Nephron (organoid): ENCODE measurements around the gene CEP83.

ENCODE experiments used
- H3K27ac Mint-ChIP-seq, 3 experiments: 2 replicates each; pipeline ENCODE4 v1.8.0; 2020; ENCODE audit warnings: mixed read lengths in 3 of 3, mild to moderate bottlenecking in 2 of 3, moderate library complexity in 1 of 3
- H3K27me3 Mint-ChIP-seq: 2 replicates; pipeline ENCODE4 v1.8.0; 2021; ENCODE audit warnings: low read depth, mild to moderate bottlenecking, moderate library complexity, mixed read lengths
- H3K36me3 Mint-ChIP-seq: 2 replicates; pipeline ENCODE4 v1.8.0; 2020; ENCODE audit warnings: low read depth, mixed read lengths
- H3K4me1 Mint-ChIP-seq: 2 replicates; pipeline ENCODE4 v1.8.0; 2020; ENCODE audit warnings: mixed read lengths
- H3K4me3 Mint-ChIP-seq, 3 experiments: 2 replicates each; pipeline ENCODE4 v1.8.0; 2020; ENCODE audit warnings: mild to moderate bottlenecking in 3 of 3, mixed read lengths in 3 of 3, moderate library complexity in 2 of 3
- H3K9me3 Mint-ChIP-seq: 2 replicates; pipeline ENCODE4 v1.8.0; 2020; ENCODE audit warnings: mixed read lengths
- TF ChIP-seq, protein P1 (sequence below), 3 experiments: fragments of 200-600 bp; sonication (generic); IDR thresholded peaks; one replicate each; pipeline ENCODE4 v1.5.0; 2021; ENCODE audit warnings: antibody characterized with exemption in 3 of 3; ENCODE audit not compliant: unreplicated experiment in 3 of 3

CEP83 gene

DNA sequence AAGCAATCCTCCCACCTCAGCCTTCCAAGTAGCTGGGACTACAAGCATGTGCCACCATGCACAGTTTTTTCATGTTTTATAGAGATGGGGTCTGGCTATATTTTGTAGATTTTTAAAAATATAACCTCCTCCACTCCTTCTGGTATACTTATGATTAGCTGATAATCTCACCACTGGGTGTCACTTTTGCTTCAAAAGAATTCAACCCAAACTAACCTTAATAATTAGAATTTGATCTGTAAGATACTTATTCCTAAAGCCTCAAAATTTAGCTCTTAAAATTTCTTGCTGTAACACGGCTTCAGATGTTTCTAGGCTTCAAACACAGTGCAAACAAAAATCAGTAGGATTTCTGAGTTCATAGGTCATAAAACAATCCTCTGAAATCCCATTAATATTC is 130.3 kb downstream of the CEP83 start:
- H3K4me1 Mint-ChIP-seq = no peaks in the 10 kb centered on the region
- no peak overlapping the region for H3K27ac Mint-ChIP-seq
- peaks cover 50% of the 10 kb centered on the region for H3K36me3 Mint-ChIP-seq
- H3K27me3 Mint-ChIP-seq = no peaks in the 10 kb centered on the region
- no peak overlapping the region for H3K4me3 Mint-ChIP-seq
- TF ChIP-seq, protein P1, sequence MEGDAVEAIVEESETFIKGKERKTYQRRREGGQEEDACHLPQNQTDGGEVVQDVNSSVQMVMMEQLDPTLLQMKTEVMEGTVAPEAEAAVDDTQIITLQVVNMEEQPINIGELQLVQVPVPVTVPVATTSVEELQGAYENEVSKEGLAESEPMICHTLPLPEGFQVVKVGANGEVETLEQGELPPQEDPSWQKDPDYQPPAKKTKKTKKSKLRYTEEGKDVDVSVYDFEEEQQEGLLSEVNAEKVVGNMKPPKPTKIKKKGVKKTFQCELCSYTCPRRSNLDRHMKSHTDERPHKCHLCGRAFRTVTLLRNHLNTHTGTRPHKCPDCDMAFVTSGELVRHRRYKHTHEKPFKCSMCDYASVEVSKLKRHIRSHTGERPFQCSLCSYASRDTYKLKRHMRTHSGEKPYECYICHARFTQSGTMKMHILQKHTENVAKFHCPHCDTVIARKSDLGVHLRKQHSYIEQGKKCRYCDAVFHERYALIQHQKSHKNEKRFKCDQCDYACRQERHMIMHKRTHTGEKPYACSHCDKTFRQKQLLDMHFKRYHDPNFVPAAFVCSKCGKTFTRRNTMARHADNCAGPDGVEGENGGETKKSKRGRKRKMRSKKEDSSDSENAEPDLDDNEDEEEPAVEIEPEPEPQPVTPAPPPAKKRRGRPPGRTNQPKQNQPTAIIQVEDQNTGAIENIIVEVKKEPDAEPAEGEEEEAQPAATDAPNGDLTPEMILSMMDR (IDR thresholded peaks at IDR 0.05; ENCODE audit: unreplicated experiment in 3 of 3) = no peak
- H3K9me3 Mint-ChIP-seq = peaks cover 6% of the 10 kb centered on the region

DNA sequence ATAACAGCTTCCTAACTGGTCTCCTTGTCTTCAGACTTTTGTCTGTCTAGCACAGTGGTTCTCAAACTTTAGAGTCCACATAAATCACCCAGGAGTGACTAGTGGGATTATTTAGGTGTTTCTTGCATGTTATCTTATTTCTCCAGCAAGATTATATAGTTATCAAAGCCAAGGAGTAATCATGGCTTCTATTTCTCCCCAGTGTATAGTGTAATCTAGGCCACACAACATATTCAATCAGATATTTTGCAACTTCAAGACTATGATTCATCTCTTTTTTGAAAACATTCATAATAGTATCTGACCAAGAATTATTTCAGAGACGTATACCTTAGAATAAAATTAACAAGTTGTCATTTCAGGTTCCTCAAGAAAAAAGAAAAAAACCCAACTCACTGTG is 131.9 kb downstream of the CEP83 start:
- H3K27ac Mint-ChIP-seq = no peak overlapping the region
- H3K4me1 Mint-ChIP-seq = no peaks in the 10 kb centered on the region
- TF ChIP-seq, protein P1 (IDR thresholded peaks at IDR 0.05; ENCODE audit: unreplicated experiment in 3 of 3) = no peak
- H3K9me3 Mint-ChIP-seq = peaks cover 11% of the 10 kb centered on the region
- H3K27me3 Mint-ChIP-seq = no peaks in the 10 kb centered on the region
- H3K4me3 Mint-ChIP-seq = no peak overlapping the region
- H3K36me3 Mint-ChIP-seq = peaks cover 65% of the 10 kb centered on the region

DNA sequence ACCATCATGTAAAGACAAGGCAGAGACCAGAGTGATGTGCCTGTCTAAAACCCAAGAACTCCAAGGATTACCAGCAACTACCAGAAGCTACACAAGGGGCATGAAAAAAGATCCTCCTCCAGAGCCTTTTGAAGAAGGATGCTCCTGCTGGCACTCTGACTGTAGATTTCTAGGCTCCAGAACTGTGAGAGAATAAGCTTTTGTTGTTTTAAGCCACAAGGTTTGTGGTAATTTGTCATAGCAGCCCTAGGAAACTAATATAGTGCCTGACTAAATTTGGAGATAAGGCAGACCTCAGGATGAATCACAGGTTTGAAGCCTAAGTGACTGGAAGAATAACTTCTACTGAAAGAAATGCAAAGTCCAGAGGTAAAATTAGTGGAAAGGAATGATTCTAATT is 132.9 kb downstream of the CEP83 start:
- H3K36me3 Mint-ChIP-seq = peaks cover 73% of the 10 kb centered on the region
- peaks cover 12% of the 10 kb centered on the region for H3K9me3 Mint-ChIP-seq
- H3K27me3 Mint-ChIP-seq = no peaks in the 10 kb centered on the region
- TF ChIP-seq, protein P1 (IDR thresholded peaks at IDR 0.05; ENCODE audit: unreplicated experiment in 3 of 3) = no peak
- no peak overlapping the region for H3K27ac Mint-ChIP-seq
- H3K4me3 Mint-ChIP-seq = no peak overlapping the region
- no peaks in the 10 kb centered on the region for H3K4me1 Mint-ChIP-seq

DNA sequence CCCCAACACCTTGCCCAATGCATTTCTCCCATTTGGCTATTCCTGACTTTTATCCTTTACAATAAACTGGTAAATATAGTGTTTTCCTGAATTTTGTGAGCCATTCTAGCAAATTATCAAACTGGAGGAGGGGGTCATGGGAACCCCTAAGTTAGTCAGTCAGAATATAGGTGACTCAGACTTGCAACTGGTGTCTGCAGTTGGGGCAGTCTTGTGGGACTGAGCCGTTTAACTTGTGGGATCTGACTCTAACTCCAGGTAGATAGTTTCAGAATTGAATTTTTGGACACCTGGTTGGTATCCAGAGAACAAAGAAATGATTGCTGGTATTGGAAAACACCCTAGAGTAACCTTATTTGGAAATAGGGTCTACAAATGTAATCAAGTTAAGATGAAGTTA is 133.4 kb downstream of the CEP83 start:
- Mint-ChIP-seq H3K36me3 (peaks cover 75% of the 10 kb centered on the region), H3K4me3 (no peak overlapping the region), H3K9me3 (peaks cover 17% of the 10 kb centered on the region)

DNA sequence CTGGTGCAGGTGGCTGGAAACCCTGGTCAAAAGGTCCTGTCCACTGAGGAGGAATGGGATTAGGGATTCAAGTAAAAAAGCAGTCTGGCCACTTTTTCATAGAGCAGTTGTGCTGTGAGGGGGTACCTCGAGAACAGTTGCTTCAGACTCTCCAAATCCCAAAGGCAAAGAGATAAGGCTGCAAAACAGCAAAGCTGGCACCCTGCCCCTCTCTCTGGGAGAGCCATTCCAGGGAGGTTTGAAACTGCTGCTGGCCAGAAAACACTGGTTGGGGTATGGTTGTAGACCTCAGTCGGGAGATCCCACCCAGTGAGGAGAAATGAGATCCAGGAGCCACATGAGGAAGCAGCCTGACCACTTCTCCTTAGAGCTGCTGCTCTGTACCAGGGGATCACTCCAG is 137.3 kb downstream of the CEP83 start:
- no peak overlapping the region for H3K4me3 Mint-ChIP-seq
- no peaks in the 10 kb centered on the region for H3K4me1 Mint-ChIP-seq
- TF ChIP-seq, protein P1 (IDR thresholded peaks at IDR 0.05; ENCODE audit: unreplicated experiment in 3 of 3) = no peak
- H3K27ac Mint-ChIP-seq = no peak overlapping the region
- peaks cover 55% of the 10 kb centered on the region for H3K9me3 Mint-ChIP-seq
- H3K36me3 Mint-ChIP-seq = peaks cover 96% of the 10 kb centered on the region
- H3K27me3 Mint-ChIP-seq = no peaks in the 10 kb centered on the region

More for the DNA sequence above, 133.4 kb downstream of the CEP83 start:
- H3K27ac Mint-ChIP-seq = no peak overlapping the region
- no peaks in the 10 kb centered on the region for H3K27me3 Mint-ChIP-seq
- TF ChIP-seq, protein P1 (IDR thresholded peaks at IDR 0.05; ENCODE audit: unreplicated experiment in 3 of 3) = no peak
- no peaks in the 10 kb centered on the region for H3K4me1 Mint-ChIP-seq

DNA sequence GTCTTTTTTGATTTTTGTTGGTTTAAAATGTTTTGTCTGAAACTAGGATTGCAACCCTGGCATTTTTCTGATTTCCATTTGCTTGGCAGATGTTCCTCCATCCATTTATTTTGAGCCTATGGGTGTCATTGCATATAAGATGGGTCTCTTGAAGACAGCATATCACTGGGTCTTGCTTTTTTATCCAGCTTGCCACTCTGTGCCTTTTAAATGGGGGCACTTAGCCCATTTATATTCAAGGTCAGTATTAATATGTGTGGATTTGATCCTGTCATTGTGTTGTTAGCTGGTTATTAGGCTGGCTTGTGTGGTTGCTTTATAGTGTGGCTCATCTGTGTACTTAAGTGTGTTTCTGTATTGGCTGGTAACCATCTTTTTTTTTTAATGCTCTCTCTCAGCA is 139.6 kb downstream of the CEP83 start:
- TF ChIP-seq, protein P1 (IDR thresholded peaks at IDR 0.05; ENCODE audit: unreplicated experiment in 3 of 3) = no peak
- no peak overlapping the region for H3K4me3 Mint-ChIP-seq
- peaks cover 62% of the 10 kb centered on the region for H3K9me3 Mint-ChIP-seq
- no peak overlapping the region for H3K27ac Mint-ChIP-seq
- H3K36me3 Mint-ChIP-seq = peaks cover 85% of the 10 kb centered on the region
- no peaks in the 10 kb centered on the region for H3K27me3 Mint-ChIP-seq
- no peaks in the 10 kb centered on the region for H3K4me1 Mint-ChIP-seq
